ENCODE results near the gene KCNH6. TPM values are rescaled to one million over a fixed set of nuclear protein-coding genes. Genes with fewer than 3 reads are reported as not detected.
A peak's percentile ranks its signal among the peaks of the same experiment; 100 is the strongest.

KCNH6 gene
- polyA plus RNA-seq, 3 donors = not detected

DNA sequence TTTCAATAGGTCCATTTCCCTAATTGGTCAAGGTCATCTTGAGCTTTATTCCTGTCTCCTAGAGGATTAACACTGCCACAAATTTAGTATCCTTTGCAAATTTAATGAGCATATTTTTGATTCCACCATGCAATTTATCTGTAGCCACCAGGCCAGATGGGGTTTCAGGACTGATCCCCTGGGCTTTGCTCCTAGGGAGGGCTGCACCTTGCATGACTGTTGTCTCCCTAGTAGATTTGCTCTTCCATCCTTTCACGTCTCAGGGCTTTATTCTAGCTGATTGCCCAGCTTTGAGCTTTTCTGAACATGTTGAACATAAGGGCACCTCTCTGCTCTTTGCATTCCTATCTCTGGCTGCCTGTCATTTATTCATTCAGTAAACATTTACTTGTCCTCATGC lies 7.7 kb upstream of the KCNH6 start:
- H3K4me3 Mint-ChIP-seq = no peak overlapping the region
- TF ChIP-seq, protein P1, sequence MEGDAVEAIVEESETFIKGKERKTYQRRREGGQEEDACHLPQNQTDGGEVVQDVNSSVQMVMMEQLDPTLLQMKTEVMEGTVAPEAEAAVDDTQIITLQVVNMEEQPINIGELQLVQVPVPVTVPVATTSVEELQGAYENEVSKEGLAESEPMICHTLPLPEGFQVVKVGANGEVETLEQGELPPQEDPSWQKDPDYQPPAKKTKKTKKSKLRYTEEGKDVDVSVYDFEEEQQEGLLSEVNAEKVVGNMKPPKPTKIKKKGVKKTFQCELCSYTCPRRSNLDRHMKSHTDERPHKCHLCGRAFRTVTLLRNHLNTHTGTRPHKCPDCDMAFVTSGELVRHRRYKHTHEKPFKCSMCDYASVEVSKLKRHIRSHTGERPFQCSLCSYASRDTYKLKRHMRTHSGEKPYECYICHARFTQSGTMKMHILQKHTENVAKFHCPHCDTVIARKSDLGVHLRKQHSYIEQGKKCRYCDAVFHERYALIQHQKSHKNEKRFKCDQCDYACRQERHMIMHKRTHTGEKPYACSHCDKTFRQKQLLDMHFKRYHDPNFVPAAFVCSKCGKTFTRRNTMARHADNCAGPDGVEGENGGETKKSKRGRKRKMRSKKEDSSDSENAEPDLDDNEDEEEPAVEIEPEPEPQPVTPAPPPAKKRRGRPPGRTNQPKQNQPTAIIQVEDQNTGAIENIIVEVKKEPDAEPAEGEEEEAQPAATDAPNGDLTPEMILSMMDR (IDR thresholded peaks at IDR 0.05) = no peak
- H3K9me3 Mint-ChIP-seq = peaks cover 0 to 4% (median 0%) of the 10 kb centered on the region in 7 donors
- Histone ChIP-seq H3K27ac (ENCODE audit: low read depth in 1 of 2, low read length in 2 of 2) (no peak overlapping the region), H3K4me3 (replicated peaks in 1 of 3; ENCODE audit: low read depth in 2 of 3, low read length in 3 of 3) (no peak overlapping the region), H3K27me3 (ENCODE audit: control insufficient read depth in 2 of 2, insufficient read depth in 2 of 2, low read length in 2 of 2) (no peaks in the 10 kb centered on the region), H2AFZ (ENCODE audit: insufficient read depth, low read depth, low read length, poor library complexity, severe bottlenecking) (no peak overlapping the region), H3K4me1 (ENCODE audit: control insufficient read depth in 1 of 2, insufficient read depth in 2 of 2, low read length in 2 of 2) (no peaks in the 10 kb centered on the region), H3K36me3 (replicated peaks in 1 of 2; ENCODE audit: control insufficient read depth in 1 of 2, insufficient read depth in 2 of 2, low read length in 2 of 2) (no peaks in the 10 kb centered on the region), H3K9me3 (replicated peaks in 1 of 2; ENCODE audit: control insufficient read depth in 1 of 2, insufficient read depth in 1 of 2, low read length in 2 of 2) (no peaks in the 10 kb centered on the region), H3K4me2 (replicated peaks; ENCODE audit: extremely low read depth, low read length, poor library complexity, severe bottlenecking) (no peak overlapping the region), H3K79me2 (ENCODE audit: insufficient read depth, low read length) (no peaks in the 10 kb centered on the region), H4K20me1 (ENCODE audit: insufficient read depth, low read length) (no peaks in the 10 kb centered on the region), H3K9ac (ENCODE audit: insufficient read depth, low read length, poor library complexity, severe bottlenecking) (no peak overlapping the region)
- no peak for DNase-seq
- no peaks in the 10 kb centered on the region for H3K36me3 Mint-ChIP-seq
- intact Hi-C loops (cut with micrococcal nuclease) = no loop called here
- 89% methylated on average over 1 of the region's 1 CpG for WGBS (ENCODE audit: insufficient coverage)
- peaks cover 3 to 14% (median 8%) of the 10 kb centered on the region in 3 donors for H3K27me3 Mint-ChIP-seq (ENCODE audit: low read depth in 3 of 3)
- no peaks in the 10 kb centered on the region for H3K4me1 Mint-ChIP-seq
- no peak overlapping the region for H3K27ac Mint-ChIP-seq

DNA sequence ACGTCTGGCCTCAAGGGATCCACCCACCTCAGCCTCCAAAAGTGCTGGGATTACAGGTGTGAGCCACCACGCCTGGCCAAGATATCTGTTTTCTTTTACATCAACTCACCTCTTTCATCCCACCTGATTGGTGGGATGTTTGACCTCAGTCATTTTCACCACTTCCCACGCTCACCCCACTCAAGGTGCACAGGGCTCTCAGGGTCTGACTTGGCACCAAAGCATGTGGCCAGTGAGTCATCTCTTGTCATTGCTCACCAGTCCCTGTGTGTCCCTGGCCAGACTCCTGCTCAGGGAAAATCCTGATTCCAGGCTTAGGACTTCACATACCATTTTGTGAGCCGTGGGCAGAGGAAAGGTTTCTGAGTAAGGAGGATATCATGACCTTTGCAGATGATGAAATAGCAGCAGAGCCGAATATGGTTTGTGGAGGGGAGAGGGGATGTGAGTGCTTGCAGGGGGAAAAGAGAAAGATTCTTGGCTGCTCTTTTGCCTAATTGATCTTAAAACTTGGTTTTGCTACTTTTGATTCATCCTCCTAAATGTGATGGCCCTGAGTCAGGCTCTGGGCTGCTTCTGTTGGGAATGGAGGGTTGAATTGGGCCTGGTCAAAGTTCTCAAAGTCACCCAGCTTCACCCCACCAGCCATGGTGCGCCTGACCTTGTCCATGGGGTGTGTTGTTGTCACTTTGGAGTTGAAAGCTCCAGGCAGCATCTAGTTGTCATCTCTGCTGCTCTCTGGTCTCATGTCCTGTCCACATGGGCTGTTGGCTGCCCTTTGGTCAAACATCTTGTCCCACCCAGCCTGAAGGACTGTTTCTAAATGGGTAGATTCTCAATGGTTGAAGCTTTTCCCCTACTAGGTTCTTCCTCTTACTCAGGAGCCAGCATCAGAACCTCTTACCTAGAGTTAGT lies 6.0 kb upstream of the KCNH6 start:
- DNase-seq = peak in 1 of 3 donors; percentile 36

More for the DNA sequence above, 6.0 kb upstream of the KCNH6 start:
- WGBS (ENCODE audit: insufficient coverage) = 72% methylated on average over 4 of the region's 6 CpGs
- H3K9ac ChIP-seq (ENCODE audit: insufficient read depth, low read length, poor library complexity, severe bottlenecking) = no peak overlapping the region
- Mint-ChIP-seq H3K4me3 (no peak overlapping the region), H3K36me3 (no peaks in the 10 kb centered on the region), H3K27ac (peak overlapping the region in 1 of 7 donors; percentile 3), H3K9me3 (peaks cover 0 to 4% (median 0%) of the 10 kb centered on the region in 7 donors), H3K27me3 (ENCODE audit: low read depth in 3 of 3) (peaks cover 6 to 19% (median 11%) of the 10 kb centered on the region in 3 donors), H3K4me1 (no peaks in the 10 kb centered on the region)
- H3K4me2 ChIP-seq (replicated peaks; ENCODE audit: extremely low read depth, low read length, poor library complexity, severe bottlenecking) = no peak overlapping the region
- no peak overlapping the region for H2AFZ ChIP-seq (ENCODE audit: insufficient read depth, low read depth, low read length, poor library complexity, severe bottlenecking)
- no peaks in the 10 kb centered on the region for H3K4me1 ChIP-seq (ENCODE audit: control insufficient read depth in 1 of 2, insufficient read depth in 2 of 2, low read length in 2 of 2)
- intact Hi-C loops (cut with micrococcal nuclease) = no loop called here
- TF ChIP-seq, protein P1 (IDR thresholded peaks at IDR 0.05) = no peak
- no peak overlapping the region for H3K27ac ChIP-seq (ENCODE audit: low read depth in 1 of 2, low read length in 2 of 2)
- H3K79me2 ChIP-seq (ENCODE audit: insufficient read depth, low read length) = no peaks in the 10 kb centered on the region
- no peaks in the 10 kb centered on the region for H3K36me3 ChIP-seq (replicated peaks in 1 of 2; ENCODE audit: control insufficient read depth in 1 of 2, insufficient read depth in 2 of 2, low read length in 2 of 2)
- H3K9me3 ChIP-seq (replicated peaks in 1 of 2; ENCODE audit: control insufficient read depth in 1 of 2, insufficient read depth in 1 of 2, low read length in 2 of 2) = no peaks in the 10 kb centered on the region
- no peak overlapping the region for H3K4me3 ChIP-seq (replicated peaks in 1 of 3; ENCODE audit: low read depth in 2 of 3, low read length in 3 of 3)
- no peaks in the 10 kb centered on the region for H3K27me3 ChIP-seq (ENCODE audit: control insufficient read depth in 2 of 2, insufficient read depth in 2 of 2, low read length in 2 of 2)
- H4K20me1 ChIP-seq (ENCODE audit: insufficient read depth, low read length) = no peaks in the 10 kb centered on the region

Data from CD14-positive monocyte (primary cell).